PC-9 (cell line): ENCODE data around the gene ODAD4. TPM values are rescaled to one million over a fixed set of nuclear protein-coding genes. Genes with fewer than 3 reads are reported as not detected.

Experiments
- BruUV-seq: library from RNA; stranded (reverse); fragments of 400-500 nt; replicated peaks from 2 replicates; lab custom pipeline; 2021; lab: Mats Ljungman, UMichigan
- CTCF ChIA-PET: fragments of 300-600 bp; sonication (Branson Sonifier 250); formaldehyde crosslinking; loops from one replicate; lab custom pipeline; 2022; ENCODE audit warnings: antibody characterized with exemption; lab: Charles Lee
- POLR2A ChIA-PET: fragments of 300-600 bp; sonication (Branson Sonifier 250); formaldehyde crosslinking; loops from one replicate; lab custom pipeline; 2022; ENCODE audit warnings: antibody characterized with exemption; ENCODE audit not compliant: unreplicated experiment; lab: Charles Lee
- DNase-seq, 2 experiments: peaks; one replicate each; pipeline versions ENCODE4 v3.0.0 to v3.0.0-alpha.2; 2015 to 2022; ENCODE audit warnings: mixed read lengths in 1 of 2
- H2AFZ ChIP-seq: fragments of 200-600 bp; sonication (generic); 2 replicates; pipeline ENCODE4 v1.8.1; 2017; ENCODE audit warnings: antibody characterized with exemption
- H3F3A ChIP-seq: fragments of 200-600 bp; sonication (generic); 2 replicates; pipeline ENCODE4 v1.8.1; 2017; ENCODE audit warnings: antibody characterized with exemption, mild to moderate bottlenecking, low read depth; ENCODE audit not compliant: insufficient read depth
- H3K27ac ChIP-seq: fragments of 200-600 bp; sonication (generic); 2 replicates; pipeline ENCODE4 v1.6.1; 2016; ENCODE audit warnings: mixed run types
- H3K27me3 ChIP-seq: fragments of 200-600 bp; sonication (generic); 2 replicates; pipeline ENCODE4 v1.6.1; 2016; ENCODE audit warnings: low read depth, mixed run types; ENCODE audit not compliant: insufficient read depth
- H3K36me3 ChIP-seq: fragments of 200-600 bp; sonication (generic); 2 replicates; pipeline ENCODE4 v1.6.1; 2016; ENCODE audit warnings: low read depth, mixed run types
- H3K4me1 ChIP-seq: fragments of 200-600 bp; sonication (generic); replicated peaks from 2 replicates; pipeline ENCODE4 v1.6.1; 2016; ENCODE audit warnings: mixed run types; ENCODE audit not compliant: insufficient read depth
- H3K4me2 ChIP-seq: fragments of 200-600 bp; sonication (generic); 2 replicates; pipeline ENCODE4 v1.6.1; 2017; ENCODE audit warnings: mixed run types
- H3K4me3 ChIP-seq: fragments of 200-600 bp; sonication (generic); 2 replicates; pipeline ENCODE4 v1.6.1; 2016; ENCODE audit warnings: mixed run types
- H3K79me2 ChIP-seq: fragments of 200-600 bp; sonication (generic); 2 replicates; pipeline ENCODE4 v1.6.1; 2017; ENCODE audit warnings: low read depth, mixed run types
- H3K9me2 ChIP-seq: fragments of 200-600 bp; sonication (generic); 2 replicates; pipeline ENCODE4 v1.8.1; 2017; ENCODE audit warnings: mild to moderate bottlenecking; ENCODE audit not compliant: insufficient read depth
- H3K9me3 ChIP-seq: fragments of 200-600 bp; sonication (generic); 2 replicates; pipeline ENCODE4 v1.8.1; 2016; ENCODE audit warnings: low read depth; ENCODE audit not compliant: insufficient read depth
- H4K20me1 ChIP-seq: fragments of 200-600 bp; sonication (generic); 2 replicates; pipeline ENCODE4 v1.8.1; 2017; ENCODE audit not compliant: insufficient read depth
- CTCF ChIP-seq: fragments of 200-600 bp; sonication (generic); conservative IDR thresholded peaks from 2 replicates; pipeline ENCODE4 v1.6.1; 2017; ENCODE audit warnings: mixed run types, antibody characterized with exemption, mild to moderate bottlenecking, moderate library complexity
- EZH2 ChIP-seq: fragments of 200-600 bp; sonication (generic); IDR thresholded peaks from 2 replicates; pipeline ENCODE4 v1.8.0; 2017; ENCODE audit warnings: antibody characterized with exemption, low read depth
- intact Hi-C: fragments of 100-400 bp; cut with micrococcal nuclease; formaldehyde crosslinking; loops from one replicate; pipeline ENCODE4 v1.10.0; 2022; ENCODE audit not compliant: unreplicated experiment
- total RNA-seq: library from RNA; stranded (reverse); gene quantifications from 2 replicates; pipeline ENCODE4 v1.2.3, GENCODE V29; 2021

ODAD4 gene
- total RNA-seq, 1 experiment from 2014 or later, result 4.0 TPM

- Histone ChIP-seq H4K20me1 (no peaks in the 10 kb centered on the region), H3K4me2 (no peak overlapping the region), H3K79me2 (peaks cover 1% of the 10 kb centered on the region), H3K36me3 (no peaks in the 10 kb centered on the region), H3K4me1 (peaks cover 7% of the 10 kb centered on the region), H3K27me3 (no peaks in the 10 kb centered on the region), H2AFZ (no peak overlapping the region), H3F3A (peaks cover 16% of the 10 kb centered on the region), H3K27ac (no peak overlapping the region), H3K9me3 (no peaks in the 10 kb centered on the region), H3K9me2 (no peaks in the 10 kb centered on the region), H3K4me3 (no peak overlapping the region)
- ChIA-PET POLR2A (no interaction called here), CTCF (interaction anchor here (0.5 kb wide), 1 partner anchor 997 kb away, joined by 11 read pairs; no protein-coding TSS in a partner anchor)
- TF ChIP-seq EZH2, result no peak
- TF ChIP-seq CTCF, result no peak
- DNase-seq, result no peak
- intact Hi-C loops, result no loop called here
- no TSS peak for BruUV-seq
These were observed 31.7 kb downstream of the ODAD4 start for GRCh38 chr17:41962111-41962510.

GRCh38 chr17:41962768-41963434, 32.5 kb downstream of the ODAD4 start:
- Histone ChIP-seq H3K4me1 (peaks cover 11% of the 10 kb centered on the region), H4K20me1 (no peaks in the 10 kb centered on the region), H3K36me3 (no peaks in the 10 kb centered on the region), H3K79me2 (peaks cover 9% of the 10 kb centered on the region), H3K27ac (no peak overlapping the region), H3K9me2 (no peaks in the 10 kb centered on the region), H3K4me2 (no peak overlapping the region), H3K4me3 (no peak overlapping the region), H3K27me3 (no peaks in the 10 kb centered on the region), H2AFZ (no peak overlapping the region), H3F3A (peaks cover 18% of the 10 kb centered on the region), H3K9me3 (no peaks in the 10 kb centered on the region)
- ChIA-PET CTCF (interaction anchor here (0.6 to 1.1 kb wide), 5 partner anchors 43 to 238 kb away, joined by 3 to 5 read pairs (median 4); partner anchors contain the start of gene DHX58), POLR2A (no interaction called here)
- DNase-seq, result peak; percentile 54 to 60
- TF ChIP-seq EZH2, result no peak
- TF ChIP-seq CTCF, result peak; percentile 96
- no TSS peak for BruUV-seq
- intact Hi-C loops, result loop anchor here (1.0 kb wide), 2 partner anchors 138 to 153 kb away; no protein-coding TSS in a partner anchor

- H3K9me3 ChIP-seq, result no peaks in the 10 kb centered on the region
- intact Hi-C loops, result loop anchor here (2.0 to 5.0 kb wide), 2 partner anchors 59 to 551 kb away; no protein-coding TSS in a partner anchor
- POLR2A ChIA-PET, result interaction anchor here (0.6 to 1.0 kb wide), 5 partner anchors 44 to 1396 kb away, joined by 3 to 35 read pairs (median 4); partner anchors contain the start of genes DHX58 and DNAJC7
- peaks cover 11% of the 10 kb centered on the region for H3K4me1 ChIP-seq
- H3K27ac ChIP-seq, result peak overlapping the region; percentile 93
- CTCF ChIA-PET, result interaction anchor here (1.0 to 1.6 kb wide), 2 partner anchors 52 to 54 kb away, joined by 4 to 7 read pairs; partner anchors contain the start of genes DNAJC7 and NKIRAS2
- peak; percentile 91 to 95 for DNase-seq
- peak overlapping the region; percentile 93 for H2AFZ ChIP-seq
- H3K9me2 ChIP-seq, result no peaks in the 10 kb centered on the region
- no peaks in the 10 kb centered on the region for H3K36me3 ChIP-seq
- BruUV-seq, result TSS peak; percentile 64
- no peaks in the 10 kb centered on the region for H3K27me3 ChIP-seq
- TF ChIP-seq CTCF, result no peak
- no peak for TF ChIP-seq EZH2
- H3F3A ChIP-seq, result peaks cover 28% of the 10 kb centered on the region
- H3K4me2 ChIP-seq, result peak overlapping the region; percentile 99
- peak overlapping the region; percentile 78 for H3K4me3 ChIP-seq
- H4K20me1 ChIP-seq, result no peaks in the 10 kb centered on the region
- peaks cover 12% of the 10 kb centered on the region for H3K79me2 ChIP-seq
These were observed 35.5 kb downstream of the ODAD4 start for GRCh38 chr17:41965694-41966462.
